Activated T-cell treated with anti-CD3 and anti-CD28 coated beads, Interleukin-2, amount 50 U/mL, for 72 hours (primary cell): ENCODE results near the gene IL21R. TPM values are rescaled to one million over a fixed set of nuclear protein-coding genes. Genes with fewer than 3 reads are reported as not detected.
"Not testable (repeated sequence)": the region's sequence is repeated elsewhere in the genome, so short reads cannot be mapped to it uniquely, and the experiment has no call there.

ENCODE experiments used
- ATAC-seq, 2 donors: fragments of 150-1000 bp; cut with Tn5 transposase; replicated peaks in 1 of 2; 2 replicates each; pipeline ENCODE4 v1.10.0; 2021; ENCODE audit warnings: moderate library complexity in 2 of 2, mild to moderate bottlenecking in 1 of 2
- DNase-seq, 2 donors: peaks; one replicate each; pipeline ENCODE4 v3.0.0; 2021 to 2022; ENCODE audit warnings: mixed read lengths in 1 of 2
- H3K27ac Mint-ChIP-seq: one replicate; pipeline ENCODE4 v1.8.0; 2022; ENCODE audit warnings: mild to moderate bottlenecking, moderate library complexity, mixed read lengths
- H3K27me3 Mint-ChIP-seq: one replicate; pipeline ENCODE4 v1.8.0; 2022; ENCODE audit warnings: low read depth, mixed read lengths
- H3K36me3 Mint-ChIP-seq, 2 donors: one replicate each; pipeline ENCODE4 v1.8.0; 2022; ENCODE audit warnings: mixed read lengths in 2 of 2, mild to moderate bottlenecking in 1 of 2; ENCODE audit not compliant: insufficient read depth in 2 of 2
- H3K4me1 Mint-ChIP-seq: one replicate; pipeline ENCODE4 v1.8.0; 2022; ENCODE audit warnings: low read depth, mixed read lengths
- H3K4me3 Mint-ChIP-seq, 2 donors: one replicate each; pipeline ENCODE4 v1.8.0; 2022; ENCODE audit warnings: mild to moderate bottlenecking in 2 of 2, mixed read lengths in 2 of 2, moderate library complexity in 2 of 2
- H3K9me3 Mint-ChIP-seq, 2 donors: one replicate each; pipeline ENCODE4 v1.8.0; 2022; ENCODE audit warnings: mixed read lengths in 2 of 2
- total RNA-seq, 2 donors: library from RNA; stranded (reverse); gene quantifications; one replicate each; pipeline ENCODE4 v1.2.3, GENCODE V29; 2022

IL21R gene
- total RNA-seq, 2 donors from 2014 or later: 155 to 166 TPM

- peak overlapping the region; percentile 91 for H3K27ac Mint-ChIP-seq
- no peaks in the 10 kb centered on the region for H3K27me3 Mint-ChIP-seq
- peaks cover 21 to 51% of the 10 kb centered on the region in 2 donors for H3K36me3 Mint-ChIP-seq
- ATAC-seq: peak; percentile 2 to 7
- peaks cover 95% of the 10 kb centered on the region for H3K4me1 Mint-ChIP-seq
- peaks cover 0 to 1% of the 10 kb centered on the region in 2 donors for H3K9me3 Mint-ChIP-seq
- H3K4me3 Mint-ChIP-seq: peak overlapping the region; percentile 67 to 77
- no peak for DNase-seq
Observed at GRCh38 chr16:27450196-27450549, 48.2 kb downstream of the IL21R start.

- Mint-ChIP-seq H3K9me3 (peaks cover 0 to 1% of the 10 kb centered on the region in 2 donors), H3K27me3 (no peaks in the 10 kb centered on the region), H3K36me3 (peaks cover 10 to 30% of the 10 kb centered on the region in 2 donors), H3K4me1 (peaks cover 92% of the 10 kb centered on the region), H3K27ac (peak overlapping the region; percentile 74), H3K4me3 (no peak overlapping the region)
- ATAC-seq: no peak
- DNase-seq: no peak
Observed at GRCh38 chr16:27452569-27453493, 50.9 kb downstream of the IL21R start.

GRCh38 chr16:27453494-27453825, 51.5 kb downstream of the IL21R start:
- peaks cover 86% of the 10 kb centered on the region for H3K4me1 Mint-ChIP-seq
- ATAC-seq (no peak), DNase-seq (no peak)
- no peak overlapping the region for H3K4me3 Mint-ChIP-seq
- H3K27ac Mint-ChIP-seq: peak overlapping the region; percentile 69
- H3K27me3 Mint-ChIP-seq: no peaks in the 10 kb centered on the region
- peaks cover 8 to 26% of the 10 kb centered on the region in 2 donors for H3K36me3 Mint-ChIP-seq
- peaks cover 0 to 1% of the 10 kb centered on the region in 2 donors for H3K9me3 Mint-ChIP-seq

- peak in 1 of 2 donors; percentile 43 for DNase-seq
- ATAC-seq: peak; percentile 8 to 16
- Mint-ChIP-seq H3K9me3 (peaks cover 0 to 1% of the 10 kb centered on the region in 2 donors), H3K27ac (peak overlapping the region; percentile 97), H3K36me3 (peaks cover 7 to 17% of the 10 kb centered on the region in 2 donors), H3K4me3 (peak overlapping the region; percentile 0 to 59), H3K4me1 (peaks cover 64% of the 10 kb centered on the region), H3K27me3 (no peaks in the 10 kb centered on the region)
Observed at GRCh38 chr16:27455700-27456099, 53.7 kb downstream of the IL21R start.

- not testable (repeated sequence) for H3K9me3 Mint-ChIP-seq, H3K27me3 Mint-ChIP-seq, H3K36me3 Mint-ChIP-seq, ATAC-seq, DNase-seq
- Mint-ChIP-seq H3K27ac (peak overlapping the region; percentile 97), H3K4me1 (peaks cover 45% of the 10 kb centered on the region), H3K4me3 (peak overlapping the region in 1 of 2 donors; percentile 5)
Observed at GRCh38 chr16:27457605-27457900, 55.6 kb downstream of the IL21R start.

GRCh38 chr16:27458258-27458657, 56.3 kb downstream of the IL21R start:
- H3K4me1 Mint-ChIP-seq: peaks cover 43% of the 10 kb centered on the region
- no peaks in the 10 kb centered on the region for H3K27me3 Mint-ChIP-seq
- H3K27ac Mint-ChIP-seq: peak overlapping the region; percentile 41
- ATAC-seq (no peak), DNase-seq (no peak)
- peaks cover 0 to 1% of the 10 kb centered on the region in 2 donors for H3K36me3 Mint-ChIP-seq
- peaks cover 0 to 1% of the 10 kb centered on the region in 2 donors for H3K9me3 Mint-ChIP-seq
- H3K4me3 Mint-ChIP-seq: no peak overlapping the region

GRCh38 chr16:27458987-27459688, 57.2 kb downstream of the IL21R start:
- Mint-ChIP-seq H3K36me3 (peaks cover 0 to 4% of the 10 kb centered on the region in 2 donors), H3K4me3 (no peak overlapping the region), H3K27ac (peak overlapping the region; percentile 75), H3K27me3 (no peaks in the 10 kb centered on the region), H3K9me3 (no peaks in the 10 kb centered on the region), H3K4me1 (peaks cover 45% of the 10 kb centered on the region)
- DNase-seq (no peak), ATAC-seq (no peak)

GRCh38 chr16:27460213-27460612, 58.2 kb downstream of the IL21R start:
- Mint-ChIP-seq H3K36me3 (peaks cover 0 to 4% of the 10 kb centered on the region in 2 donors), H3K4me3 (no peak overlapping the region), H3K4me1 (peaks cover 44% of the 10 kb centered on the region), H3K9me3 (no peaks in the 10 kb centered on the region), H3K27me3 (no peaks in the 10 kb centered on the region), H3K27ac (peak overlapping the region; percentile 75)
- DNase-seq (no peak), ATAC-seq (no peak)

GRCh38 chr16:27460663-27461482, 58.9 kb downstream of the IL21R start:
- Mint-ChIP-seq H3K4me1 (peaks cover 38% of the 10 kb centered on the region), H3K4me3 (no peak overlapping the region), H3K27ac (peak overlapping the region; percentile 8), H3K36me3 (peaks cover 0 to 4% of the 10 kb centered on the region in 2 donors), H3K9me3 (no peaks in the 10 kb centered on the region), H3K27me3 (no peaks in the 10 kb centered on the region)
- no peak for DNase-seq
- no peak for ATAC-seq

- peak overlapping the region; percentile 8 for H3K27ac Mint-ChIP-seq
- H3K9me3 Mint-ChIP-seq: no peaks in the 10 kb centered on the region
- ATAC-seq (no peak), DNase-seq (no peak)
- H3K27me3 Mint-ChIP-seq: no peaks in the 10 kb centered on the region
- peaks cover 31% of the 10 kb centered on the region for H3K4me1 Mint-ChIP-seq
- H3K4me3 Mint-ChIP-seq: no peak overlapping the region
- H3K36me3 Mint-ChIP-seq: peaks cover 0 to 4% of the 10 kb centered on the region in 2 donors
Observed at GRCh38 chr16:27461483-27462171, 59.7 kb downstream of the IL21R start.

- no peak for DNase-seq
- peaks cover 24% of the 10 kb centered on the region for H3K4me1 Mint-ChIP-seq
- H3K36me3 Mint-ChIP-seq: peaks cover 0 to 5% of the 10 kb centered on the region in 2 donors
- H3K9me3 Mint-ChIP-seq: no peaks in the 10 kb centered on the region
- H3K27ac Mint-ChIP-seq: peak overlapping the region; percentile 34
- no peak for ATAC-seq
- H3K27me3 Mint-ChIP-seq: no peaks in the 10 kb centered on the region
- H3K4me3 Mint-ChIP-seq: no peak overlapping the region
Observed at GRCh38 chr16:27462200-27462845, 60.3 kb downstream of the IL21R start.
